ENCODE measurements around the gene CHD8.
"Not testable (repeated sequence)": the region's sequence is repeated elsewhere in the genome, so short reads cannot be mapped to it uniquely, and the experiment has no call there.

The CHD8 gene

GRCh38 chr14:21372814-21373213 is 83.1 kb downstream of the CHD8 start:
- not testable (repeated sequence) for DNase-seq (ENCODE audit: low read depth)

DNA sequence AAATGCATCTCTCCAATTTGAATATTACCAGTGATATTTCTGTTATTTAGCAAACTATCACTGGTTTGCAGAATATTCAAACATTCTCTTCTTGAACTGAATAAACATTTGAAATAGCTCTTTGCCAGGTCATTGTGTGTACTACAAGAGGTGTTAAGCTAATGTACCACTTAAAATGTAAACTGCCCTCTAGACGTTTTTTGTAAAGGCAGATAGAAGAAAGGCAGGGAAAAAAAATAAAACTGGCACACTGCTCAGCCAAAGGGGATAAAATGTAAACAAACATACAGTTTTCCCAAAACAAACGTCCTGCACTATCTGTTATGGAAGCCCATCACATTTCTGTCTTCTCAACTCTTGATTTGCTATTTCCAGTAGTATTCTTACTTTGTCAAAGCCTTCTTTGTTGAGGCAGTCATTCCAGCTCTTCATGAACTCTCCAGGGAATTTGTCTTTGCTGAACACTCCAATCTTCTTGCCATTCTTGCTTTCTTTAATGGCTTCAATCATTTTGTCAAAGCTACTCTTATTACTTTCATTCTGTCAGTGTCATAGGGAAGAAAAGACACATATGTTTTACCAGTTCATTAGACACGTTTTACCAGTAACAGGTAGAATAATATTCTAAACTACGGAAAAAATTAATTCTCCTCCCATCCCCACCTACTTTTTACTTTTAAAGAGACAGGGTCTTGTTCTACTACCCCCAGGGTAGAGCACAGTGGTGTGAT is 85.8 kb downstream of the CHD8 start:
- DNase-seq (ENCODE audit: low read depth) = no peak

DNA sequence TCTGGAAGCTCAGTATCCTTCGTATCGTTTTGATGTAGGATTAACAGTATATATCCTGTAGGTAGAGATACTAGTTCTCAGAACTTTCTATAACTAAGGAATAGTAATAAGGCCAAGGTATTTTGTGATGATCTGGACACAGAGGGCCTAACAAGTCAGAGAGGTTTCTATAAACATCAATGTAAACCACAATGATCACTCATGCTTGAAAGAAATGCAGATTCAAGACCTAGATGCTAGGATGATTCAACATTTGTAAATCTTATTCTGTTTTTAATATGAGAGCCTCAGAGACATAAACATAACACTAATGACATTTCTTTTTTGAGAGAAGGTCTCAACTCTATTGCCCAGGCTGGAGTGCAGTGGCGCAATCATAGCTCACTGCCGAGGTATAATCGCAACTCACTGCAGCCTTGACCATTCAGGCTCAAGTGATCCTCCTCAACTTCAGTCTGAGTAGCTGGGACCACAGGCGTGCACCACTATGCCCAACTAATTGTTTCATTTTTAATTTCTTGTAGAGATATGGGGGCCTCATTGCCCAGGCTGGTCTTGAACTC is 88.3 kb downstream of the CHD8 start:
- DNase-seq (ENCODE audit: low read depth) = no peak

DNA sequence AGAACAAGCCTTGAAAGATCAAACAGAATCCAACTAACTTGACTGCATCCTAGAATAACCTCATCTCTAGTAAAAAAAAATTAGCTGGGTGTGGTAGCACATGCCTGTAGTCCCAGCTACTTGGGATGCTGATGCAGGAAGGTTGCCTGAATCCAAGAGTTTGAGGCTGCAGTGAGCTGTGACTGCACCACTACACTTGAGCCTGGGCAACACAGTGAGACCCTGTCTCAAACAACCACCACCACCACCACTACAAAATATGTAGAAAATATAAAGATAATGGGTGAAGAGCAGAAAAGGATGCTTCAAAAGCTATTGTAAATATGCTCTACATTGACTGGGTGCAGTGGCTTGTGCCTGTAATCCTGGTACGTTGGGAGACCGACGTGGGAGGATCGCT is 99.4 kb downstream of the CHD8 start:
- no peak for DNase-seq (ENCODE audit: low read depth)

- DNase-seq (ENCODE audit: low read depth) = no peak
Observed at GRCh38 chr14:21352587-21352986, 103.3 kb downstream of the CHD8 start.

GRCh38 chr14:21350539-21350938 is 105.4 kb downstream of the CHD8 start:
- DNase-seq (ENCODE audit: low read depth) = no peak

DNA sequence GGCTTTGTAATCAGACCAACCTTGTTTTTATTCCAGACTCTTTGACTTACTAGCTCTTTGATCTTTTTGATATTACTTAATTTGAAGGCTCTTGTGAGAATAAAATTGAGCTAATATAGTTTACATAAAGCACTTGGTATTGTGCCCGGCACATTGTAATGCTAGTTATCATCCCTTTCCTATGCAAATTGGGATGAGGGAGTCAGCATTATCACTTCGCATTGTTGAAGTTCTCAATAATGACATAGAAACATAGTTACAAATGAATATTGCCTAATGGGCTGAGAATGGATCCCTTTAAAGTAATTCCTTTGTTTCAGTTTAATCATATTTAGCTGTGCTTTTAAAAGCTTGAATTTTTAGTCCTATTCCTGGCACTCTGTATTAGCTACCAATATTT is 108.7 kb downstream of the CHD8 start:
- no peak for DNase-seq (ENCODE audit: low read depth)

- peak; percentile 21 for DNase-seq (ENCODE audit: low read depth)
Observed at GRCh38 chr14:21346532-21347135, 109.3 kb downstream of the CHD8 start.

GRCh38 chr14:21343035-21343794 is 112.7 kb downstream of the CHD8 start:
- no peak for DNase-seq (ENCODE audit: low read depth)

Measured in stromal cell of bone marrow (primary cell).